Stomach (tissue), 9 donors: ENCODE data around the gene SP4. TPM values are rescaled to one million over a fixed set of nuclear protein-coding genes. Genes with fewer than 3 reads are reported as not detected.

Experiments
- DNase-seq, 2 donors: peaks; one replicate each; pipeline versions ENCODE4 v3.0.0 to v3.0.0-alpha.2; 2013 to 2019
- H3K27ac ChIP-seq, 5 donors: fragments of 200-600 bp in 4 of 5; sonication (generic) in 4 of 5; one replicate each; pipeline ENCODE4 v1.5.1; 2013 to 2019; ENCODE audit warnings: mild to moderate bottlenecking in 1 of 5, moderate library complexity in 1 of 5
- H3K27me3 ChIP-seq, 3 donors: fragments of 200-600 bp; sonication (generic); one replicate each; pipeline ENCODE4 v1.5.1; 2017 to 2019; ENCODE audit warnings: mixed run types in 1 of 3
- H3K36me3 ChIP-seq, 4 donors: fragments of 200-600 bp; sonication (generic); 1 replicate in 3 of 4; 2 replicates in 1 of 4; pipeline ENCODE4 v1.5.1; 2016 to 2019
- H3K4me1 ChIP-seq, 4 donors: fragments of 200-600 bp; sonication (generic); one replicate each; pipeline ENCODE4 v1.5.1; 2016 to 2019
- H3K4me3 ChIP-seq, 4 donors: fragments of 200-600 bp; sonication (generic) in 3 of 4; one replicate each; pipeline ENCODE4 v1.5.1; 2016 to 2019; ENCODE audit warnings: mild to moderate bottlenecking in 1 of 4
- H3K9me3 ChIP-seq, 4 donors: fragments of 200-600 bp; sonication (generic); one replicate each; pipeline ENCODE4 v1.5.1; 2016 to 2019
- CTCF ChIP-seq, 7 experiments: fragments of 450-650 bp in 4 of 7; fragments of 200-600 bp in 3 of 7; sonication (generic) in 3 of 7; IDR thresholded peaks; one replicate each; pipeline ENCODE4 v1.5.1; 2016 to 2019; ENCODE audit warnings: antibody characterized with exemption in 7 of 7, control low read depth in 2 of 7, mild to moderate bottlenecking in 1 of 7
- EP300 ChIP-seq: sonication (generic); formaldehyde crosslinking; IDR thresholded peaks from one replicate; pipeline ENCODE4 v1.6.1; 2017; ENCODE audit warnings: antibody characterized with exemption
- POLR2A ChIP-seq, 4 donors: fragments of 450-650 bp; IDR thresholded peaks; one replicate each; pipeline ENCODE4 v1.6.1; 2016; ENCODE audit warnings: antibody characterized with exemption in 4 of 4, control low read depth in 2 of 4, mild to moderate bottlenecking in 1 of 4, moderate library complexity in 1 of 4
- POLR2AphosphoS5 ChIP-seq, 3 donors: sonication (generic); formaldehyde crosslinking; IDR thresholded peaks; one replicate each; pipeline ENCODE4 v1.6.1; 2016; ENCODE audit warnings: antibody characterized with exemption in 3 of 3
- WGBS, 5 donors: extraction: QIAGEN DNeasy Blood & Tissue Kit in 3 of 5; methylation state at CpG; one replicate each; pipeline versions ENCODE4 v1.1.5 to v1.1.7; 2013 to 2018; 5-methylcytosine and 5-hydroxymethylcytosine counted together
- intact Hi-C: fragments of 100-400 bp; cut with DNase I; formaldehyde crosslinking; loops from one replicate; pipeline ENCODE4 v1.15.1; 2023; ENCODE audit warnings: low total_unique reads
- polyA plus RNA-seq, 3 donors: library from polyadenylated mRNA; stranded (reverse); fragments of 200-250 nt; gene quantifications; one replicate each; pipeline ENCODE4 v1.2.3, GENCODE V29; 2013
- total RNA-seq, 5 donors: library from RNA; depleted of rRNA; stranded (reverse); fragments of >200 nt; gene quantifications; one replicate each; pipeline versions ENCODE4 v1.1.0 to v1.2.3, GENCODE V29; 2014 to 2016
- donor health status: healthy with polysubstance abuse.
- donor health status: Bipolar disorder and iron deficiency.
- donor health status: healthy.

Gene SP4
- total and polyA plus RNA-seq, 8 donors: 0.58 to 16.7 (median 2.4) TPM

DNA sequence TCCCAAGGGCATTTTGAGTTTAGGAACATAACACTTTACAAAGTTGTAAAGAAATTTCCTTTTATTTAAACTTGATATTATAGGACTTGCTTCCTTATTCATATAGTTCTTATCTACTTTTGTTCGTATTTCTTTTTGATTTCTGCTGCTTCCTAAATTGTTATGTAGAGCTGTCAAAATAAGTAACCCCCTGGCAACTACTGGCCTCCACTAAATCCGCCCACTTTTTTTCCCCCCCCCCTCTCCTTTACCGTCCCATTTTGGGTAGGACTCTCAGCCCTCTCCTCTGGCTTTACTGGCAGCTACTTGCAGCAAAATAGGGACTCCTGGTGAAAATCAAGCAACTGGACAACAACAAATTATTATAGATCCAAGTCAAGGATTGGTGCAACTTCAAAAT, 1.1 kb downstream of the SP4 start:
- Histone ChIP-seq H3K36me3 (peaks cover 0 to 5% (median 0%) of the 10 kb centered on the region in 4 donors), H3K9me3 (no peaks in the 10 kb centered on the region), H3K27me3 (no peaks in the 10 kb centered on the region), H3K4me3 (peak overlapping the region; percentile 62 to 80 (median 75)), H3K4me1 (peaks cover 30 to 55% (median 44%) of the 10 kb centered on the region in 4 donors), H3K27ac (peak overlapping the region in 3 of 5 donors; percentile 96 to 100 (median 98))
- WGBS, 5 donors: 31 to 37% (median 34%) methylated on average over 3 of the region's 3 CpGs
- intact Hi-C loops: no loop called here
- no peak for DNase-seq
- TF ChIP-seq POLR2A (IDR thresholded peaks at IDR 0.05): no peak
- TF ChIP-seq POLR2AphosphoS5 (IDR thresholded peaks at IDR 0.05): no peak
- TF ChIP-seq CTCF (IDR thresholded peaks at IDR 0.05): no peak

DNA sequence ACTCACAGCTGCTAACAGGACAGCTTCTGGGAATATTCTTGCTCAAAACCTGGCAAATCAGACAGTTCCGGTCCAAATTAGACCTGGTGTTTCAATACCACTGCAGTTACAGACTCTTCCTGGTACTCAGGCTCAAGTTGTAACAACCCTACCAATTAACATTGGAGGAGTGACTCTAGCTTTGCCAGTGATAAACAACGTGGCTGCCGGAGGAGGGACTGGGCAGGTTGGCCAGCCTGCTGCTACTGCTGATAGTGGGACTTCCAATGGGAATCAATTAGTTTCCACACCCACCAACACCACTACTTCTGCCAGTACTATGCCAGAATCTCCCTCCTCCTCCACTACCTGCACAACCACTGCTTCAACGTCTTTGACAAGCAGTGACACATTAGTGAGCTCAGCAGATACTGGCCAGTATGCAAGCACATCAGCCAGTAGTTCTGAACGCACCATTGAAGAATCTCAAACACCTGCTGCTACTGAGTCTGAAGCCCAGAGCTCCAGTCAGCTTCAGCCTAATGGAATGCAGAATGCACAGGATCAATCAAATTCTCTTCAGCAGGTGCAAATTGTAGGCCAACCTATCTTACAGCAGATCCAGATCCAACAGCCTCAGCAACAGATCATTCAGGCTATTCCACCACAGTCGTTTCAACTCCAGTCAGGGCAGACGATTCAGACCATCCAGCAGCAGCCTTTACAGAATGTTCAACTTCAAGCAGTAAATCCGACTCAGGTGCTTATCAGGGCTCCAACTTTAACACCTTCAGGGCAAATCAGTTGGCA, 2.1 kb downstream of the SP4 start:
- H3K4me3 ChIP-seq: peak overlapping the region in 2 of 4 donors; percentile 9 to 11
- TF ChIP-seq POLR2AphosphoS5 (IDR thresholded peaks at IDR 0.05) (no peak), CTCF (IDR thresholded peaks at IDR 0.05) (no peak), POLR2A (IDR thresholded peaks at IDR 0.05) (no peak), EP300 (no peak)
- no peak overlapping the region for H3K27ac ChIP-seq
- intact Hi-C loops: no loop called here
- peaks cover 30 to 59% (median 44%) of the 10 kb centered on the region in 4 donors for H3K4me1 ChIP-seq
- 28 to 52% (median 36%) methylated on average over 8 of the region's 8 CpGs for WGBS, 5 donors
- DNase-seq: peak in 1 of 2 donors; percentile 34
- no peaks in the 10 kb centered on the region for H3K9me3 ChIP-seq
- H3K36me3 ChIP-seq: peaks cover 0 to 5% (median 0%) of the 10 kb centered on the region in 4 donors
- no peaks in the 10 kb centered on the region for H3K27me3 ChIP-seq

GRCh38 chr7:21430575-21430954, 2.7 kb downstream of the SP4 start:
- no peaks in the 10 kb centered on the region for H3K9me3 ChIP-seq
- peak overlapping the region in 2 of 4 donors; percentile 9 to 11 for H3K4me3 ChIP-seq
- intact Hi-C loops: no loop called here
- peaks cover 30 to 63% (median 44%) of the 10 kb centered on the region in 4 donors for H3K4me1 ChIP-seq
- no peak for DNase-seq
- TF ChIP-seq EP300: no peak
- TF ChIP-seq CTCF (IDR thresholded peaks at IDR 0.05): no peak
- no peak for TF ChIP-seq POLR2AphosphoS5 (IDR thresholded peaks at IDR 0.05)
- no peak for TF ChIP-seq POLR2A (IDR thresholded peaks at IDR 0.05)
- H3K36me3 ChIP-seq: peaks cover 0 to 5% (median 0%) of the 10 kb centered on the region in 4 donors
- H3K27ac ChIP-seq: no peak overlapping the region
- WGBS, 5 donors: 38 to 61% (median 55%) methylated on average over 3 of the region's 3 CpGs
- no peaks in the 10 kb centered on the region for H3K27me3 ChIP-seq

DNA sequence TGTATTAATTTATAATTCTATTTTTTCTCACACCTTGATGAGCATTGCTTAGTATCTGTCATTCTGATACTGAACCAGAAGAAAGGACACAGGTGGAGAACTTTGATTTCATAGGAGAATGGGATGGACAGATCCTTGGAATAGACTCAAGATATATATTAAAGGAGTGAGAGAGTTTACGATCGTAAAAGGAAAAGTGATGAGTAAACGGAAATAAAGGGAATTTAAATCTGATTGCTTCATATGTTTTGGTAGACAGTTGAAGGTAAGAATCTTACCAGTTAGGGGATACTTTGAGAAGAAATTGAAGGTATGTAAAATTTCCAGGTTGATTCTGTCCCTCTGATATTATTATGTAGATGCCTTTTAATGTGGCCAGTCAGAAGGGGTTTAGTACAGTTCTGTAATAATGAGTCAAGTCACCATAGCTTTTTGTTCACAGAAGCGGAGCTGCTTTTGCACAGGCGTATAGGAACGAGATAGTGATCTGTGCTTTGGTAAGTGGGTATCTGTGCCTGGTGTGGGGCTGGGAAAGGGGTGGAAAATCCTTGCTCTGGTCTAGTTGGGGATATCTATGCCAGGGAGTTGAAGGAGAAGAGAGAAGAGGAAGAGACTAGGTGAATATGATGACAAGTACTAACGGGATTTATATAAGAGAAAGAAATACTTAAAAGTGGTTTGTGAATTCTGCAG, 15.4 kb downstream of the SP4 start:
- no peaks in the 10 kb centered on the region for H3K27me3 ChIP-seq
- DNase-seq: no peak
- H3K27ac ChIP-seq: no peak overlapping the region
- peaks cover 0 to 5% (median 0%) of the 10 kb centered on the region in 4 donors for H3K4me1 ChIP-seq
- no peak overlapping the region for H3K4me3 ChIP-seq
- 93 to 95% (median 94%) methylated on average over 7 of the region's 7 CpGs for WGBS, 5 donors
- H3K9me3 ChIP-seq: no peaks in the 10 kb centered on the region
- H3K36me3 ChIP-seq: peaks cover 0 to 6% (median 2%) of the 10 kb centered on the region in 4 donors
- intact Hi-C loops: no loop called here
- no peak for TF ChIP-seq EP300
- no peak for TF ChIP-seq CTCF (IDR thresholded peaks at IDR 0.05)
- no peak for TF ChIP-seq POLR2AphosphoS5 (IDR thresholded peaks at IDR 0.05)
- TF ChIP-seq POLR2A (IDR thresholded peaks at IDR 0.05): no peak
